Thyroid gland (tissue), 4 donors: ENCODE data around the gene H2AZ1.

Experiments used
- CTCF ChIP-seq, 6 experiments: fragments of 200-600 bp in 3 of 6; fragments of 450-650 bp in 3 of 6; sonication (generic) in 3 of 6; IDR thresholded peaks; one replicate each; pipeline ENCODE4 v1.5.1; 2016 to 2019; ENCODE audit warnings: antibody characterized with exemption in 6 of 6, mild to moderate bottlenecking in 2 of 6, inconsistent platforms in 1 of 6, moderate library complexity in 1 of 6
- POLR2A ChIP-seq, 2 donors: fragments of 450-650 bp; IDR thresholded peaks; one replicate each; pipeline ENCODE4 v1.6.1; 2017; ENCODE audit warnings: antibody characterized with exemption in 2 of 2, mild to moderate bottlenecking in 2 of 2, moderate library complexity in 1 of 2

- TF ChIP-seq CTCF (IDR thresholded peaks at IDR 0.05) (peak in 2 of 6 experiments; percentile 8 to 9), POLR2A (IDR thresholded peaks at IDR 0.05) (peak in 1 of 2 donors; percentile 73)
These were observed 3.5 kb downstream of the H2AZ1 start, which contains the start of gene DNAJB14 for GRCh38 chr4:99946356-99947189.
